Measurements from ENCODE around the gene VAV3. TPM values are rescaled to one million over a fixed set of nuclear protein-coding genes. Genes with fewer than 3 reads are reported as not detected.
"Not testable (repeated sequence)": the region's sequence is repeated elsewhere in the genome, so short reads cannot be mapped to it uniquely, and the experiment has no call there.

VAV3 gene
- total RNA-seq, 1 donor from 2014 or later = 2.6 TPM

- no peaks in the 10 kb centered on the region for H3K36me3 ChIP-seq (ENCODE audit: insufficient read depth, low read length)
- no peak overlapping the region for H3K4me3 ChIP-seq (ENCODE audit: insufficient read depth, low read depth, low read length)
- no peaks in the 10 kb centered on the region for H3K79me2 ChIP-seq (ENCODE audit: insufficient read depth, low read length)
- Mint-ChIP-seq H3K9me3 (ENCODE audit: unreplicated experiment) (no peaks in the 10 kb centered on the region), H3K27ac (ENCODE audit: unreplicated experiment) (no peak overlapping the region), H3K36me3 (ENCODE audit: low read depth, unreplicated experiment) (no peaks in the 10 kb centered on the region), H3K27me3 (ENCODE audit: low read depth, unreplicated experiment) (no peaks in the 10 kb centered on the region), H3K4me1 (ENCODE audit: low read depth, unreplicated experiment) (peaks cover 4% of the 10 kb centered on the region), H3K4me3 (ENCODE audit: unreplicated experiment) (no peak overlapping the region)
- FAIRE-seq (no peak), DNase-seq (ENCODE audit: low read depth) (no peak)
- no peaks in the 10 kb centered on the region for H3K9me3 ChIP-seq (ENCODE audit: insufficient read depth, low read depth, low read length)
- H3K27ac ChIP-seq (ENCODE audit: low read depth, low read length) = no peak overlapping the region
- H4K20me1 ChIP-seq (ENCODE audit: insufficient read depth, low read length) = no peaks in the 10 kb centered on the region
- no peaks in the 10 kb centered on the region for H3K27me3 ChIP-seq (ENCODE audit: insufficient read depth, low read length)
- no peak overlapping the region for H3K4me2 ChIP-seq (ENCODE audit: low read length)
- no peak overlapping the region for H3K9ac ChIP-seq (ENCODE audit: low read length)
- no peak for TF ChIP-seq EZH2 (IDR thresholded peaks at IDR 0.05; ENCODE audit: insufficient read depth, low read length)
- no peak for TF ChIP-seq CTCF (IDR thresholded peaks at IDR 0.05; ENCODE audit: insufficient read depth, low read depth, low read length)
- H3K4me1 ChIP-seq (ENCODE audit: insufficient read depth, low read length) = no peaks in the 10 kb centered on the region
- H2AFZ ChIP-seq (ENCODE audit: low read depth, low read length) = no peak overlapping the region
Measured at GRCh38 chr1:107740579-107740978, 224.4 kb downstream of the VAV3 start.

- Mint-ChIP-seq H3K4me3 (ENCODE audit: unreplicated experiment) (no peak overlapping the region), H3K9me3 (ENCODE audit: unreplicated experiment) (no peaks in the 10 kb centered on the region), H3K4me1 (ENCODE audit: low read depth, unreplicated experiment) (no peaks in the 10 kb centered on the region), H3K27ac (ENCODE audit: unreplicated experiment) (no peak overlapping the region), H3K27me3 (ENCODE audit: low read depth, unreplicated experiment) (no peaks in the 10 kb centered on the region), H3K36me3 (ENCODE audit: low read depth, unreplicated experiment) (no peaks in the 10 kb centered on the region)
- H3K79me2 ChIP-seq (ENCODE audit: insufficient read depth, low read length) = no peaks in the 10 kb centered on the region
- no peak overlapping the region for H3K27ac ChIP-seq (ENCODE audit: low read depth, low read length)
- no peak overlapping the region for H3K4me3 ChIP-seq (ENCODE audit: insufficient read depth, low read depth, low read length)
- no peaks in the 10 kb centered on the region for H3K27me3 ChIP-seq (ENCODE audit: insufficient read depth, low read length)
- no peaks in the 10 kb centered on the region for H3K9me3 ChIP-seq (ENCODE audit: insufficient read depth, low read depth, low read length)
- FAIRE-seq (no peak), DNase-seq (ENCODE audit: low read depth) (no peak)
- TF ChIP-seq EZH2 (IDR thresholded peaks at IDR 0.05; ENCODE audit: insufficient read depth, low read length) (no peak), CTCF (IDR thresholded peaks at IDR 0.05; ENCODE audit: insufficient read depth, low read depth, low read length) (no peak)
- no peaks in the 10 kb centered on the region for H3K36me3 ChIP-seq (ENCODE audit: insufficient read depth, low read length)
- H3K4me2 ChIP-seq (ENCODE audit: low read length) = no peak overlapping the region
- no peak overlapping the region for H3K9ac ChIP-seq (ENCODE audit: low read length)
- H3K4me1 ChIP-seq (ENCODE audit: insufficient read depth, low read length) = no peaks in the 10 kb centered on the region
- no peak overlapping the region for H2AFZ ChIP-seq (ENCODE audit: low read depth, low read length)
- H4K20me1 ChIP-seq (ENCODE audit: insufficient read depth, low read length) = no peaks in the 10 kb centered on the region
Measured at GRCh38 chr1:107739651-107740050, 225.3 kb downstream of the VAV3 start.

GRCh38 chr1:107739201-107739600 lies 225.8 kb downstream of the VAV3 start:
- Mint-ChIP-seq H3K27ac (ENCODE audit: unreplicated experiment) (no peak overlapping the region), H3K4me1 (ENCODE audit: low read depth, unreplicated experiment) (no peaks in the 10 kb centered on the region), H3K4me3 (ENCODE audit: unreplicated experiment) (no peak overlapping the region), H3K27me3 (ENCODE audit: low read depth, unreplicated experiment) (no peaks in the 10 kb centered on the region), H3K36me3 (ENCODE audit: low read depth, unreplicated experiment) (no peaks in the 10 kb centered on the region), H3K9me3 (ENCODE audit: unreplicated experiment) (no peaks in the 10 kb centered on the region)
- Histone ChIP-seq H3K27me3 (ENCODE audit: insufficient read depth, low read length) (no peaks in the 10 kb centered on the region), H3K9ac (ENCODE audit: low read length) (no peak overlapping the region), H3K36me3 (ENCODE audit: insufficient read depth, low read length) (no peaks in the 10 kb centered on the region), H2AFZ (ENCODE audit: low read depth, low read length) (no peak overlapping the region), H3K27ac (ENCODE audit: low read depth, low read length) (no peak overlapping the region), H3K9me3 (ENCODE audit: insufficient read depth, low read depth, low read length) (no peaks in the 10 kb centered on the region), H4K20me1 (ENCODE audit: insufficient read depth, low read length) (no peaks in the 10 kb centered on the region), H3K79me2 (ENCODE audit: insufficient read depth, low read length) (no peaks in the 10 kb centered on the region), H3K4me1 (ENCODE audit: insufficient read depth, low read length) (no peaks in the 10 kb centered on the region), H3K4me2 (ENCODE audit: low read length) (no peak overlapping the region), H3K4me3 (ENCODE audit: insufficient read depth, low read depth, low read length) (no peak overlapping the region)
- DNase-seq (ENCODE audit: low read depth) = no peak
- no peak for FAIRE-seq
- no peak for TF ChIP-seq EZH2 (IDR thresholded peaks at IDR 0.05; ENCODE audit: insufficient read depth, low read length)

- not testable (repeated sequence) for H3K27me3 Mint-ChIP-seq (ENCODE audit: low read depth, unreplicated experiment); H3K27ac ChIP-seq (ENCODE audit: low read depth, low read length); H3K4me3 Mint-ChIP-seq (ENCODE audit: unreplicated experiment); H3K9me3 Mint-ChIP-seq (ENCODE audit: unreplicated experiment); H3K27me3 ChIP-seq (ENCODE audit: insufficient read depth, low read length); H4K20me1 ChIP-seq (ENCODE audit: insufficient read depth, low read length); H3K27ac Mint-ChIP-seq (ENCODE audit: unreplicated experiment); H3K36me3 ChIP-seq (ENCODE audit: insufficient read depth, low read length); H3K4me3 ChIP-seq (ENCODE audit: insufficient read depth, low read depth, low read length); H2AFZ ChIP-seq (ENCODE audit: low read depth, low read length); H3K9ac ChIP-seq (ENCODE audit: low read length); H3K4me1 Mint-ChIP-seq (ENCODE audit: low read depth, unreplicated experiment); H3K4me1 ChIP-seq (ENCODE audit: insufficient read depth, low read length); H3K36me3 Mint-ChIP-seq (ENCODE audit: low read depth, unreplicated experiment); H3K4me2 ChIP-seq (ENCODE audit: low read length); H3K79me2 ChIP-seq (ENCODE audit: insufficient read depth, low read length); H3K9me3 ChIP-seq (ENCODE audit: insufficient read depth, low read depth, low read length); FAIRE-seq
- peak; percentile 59 for DNase-seq (ENCODE audit: low read depth)
Measured at GRCh38 chr1:107733401-107733800, 231.6 kb downstream of the VAV3 start.

Measured in astrocyte (in vitro differentiated cells and primary cell).